OCI-LY3 (cell line): ENCODE results near the gene NSUN6.

Source experiments
- EZH2phosphoT487 ChIP-seq: fragments of 200-600 bp; shearing (Covaris generic); IDR thresholded peaks from 2 replicates; pipeline ENCODE4 v1.6.1; 2018; ENCODE audit warnings: antibody characterized with exemption, mixed run types, low read depth
- TF ChIP-seq, protein P1 (sequence below): fragments of 200-600, 300-600 bp; sonication (generic); IDR thresholded peaks from 2 replicates; pipeline ENCODE4 v1.5.1; 2014; ENCODE audit warnings: antibody characterized with exemption, low read length, low read depth

GRCh38 chr10:18527687-18528086, 123.7 kb downstream of the NSUN6 start:
- no peak for TF ChIP-seq EZH2phosphoT487
- TF ChIP-seq, protein P1, sequence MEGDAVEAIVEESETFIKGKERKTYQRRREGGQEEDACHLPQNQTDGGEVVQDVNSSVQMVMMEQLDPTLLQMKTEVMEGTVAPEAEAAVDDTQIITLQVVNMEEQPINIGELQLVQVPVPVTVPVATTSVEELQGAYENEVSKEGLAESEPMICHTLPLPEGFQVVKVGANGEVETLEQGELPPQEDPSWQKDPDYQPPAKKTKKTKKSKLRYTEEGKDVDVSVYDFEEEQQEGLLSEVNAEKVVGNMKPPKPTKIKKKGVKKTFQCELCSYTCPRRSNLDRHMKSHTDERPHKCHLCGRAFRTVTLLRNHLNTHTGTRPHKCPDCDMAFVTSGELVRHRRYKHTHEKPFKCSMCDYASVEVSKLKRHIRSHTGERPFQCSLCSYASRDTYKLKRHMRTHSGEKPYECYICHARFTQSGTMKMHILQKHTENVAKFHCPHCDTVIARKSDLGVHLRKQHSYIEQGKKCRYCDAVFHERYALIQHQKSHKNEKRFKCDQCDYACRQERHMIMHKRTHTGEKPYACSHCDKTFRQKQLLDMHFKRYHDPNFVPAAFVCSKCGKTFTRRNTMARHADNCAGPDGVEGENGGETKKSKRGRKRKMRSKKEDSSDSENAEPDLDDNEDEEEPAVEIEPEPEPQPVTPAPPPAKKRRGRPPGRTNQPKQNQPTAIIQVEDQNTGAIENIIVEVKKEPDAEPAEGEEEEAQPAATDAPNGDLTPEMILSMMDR: no peak
